ENCODE measurements around the gene LRRFIP1. TPM values are rescaled to one million over a fixed set of nuclear protein-coding genes. Genes with fewer than 3 reads are reported as not detected.
A peak's percentile ranks its signal among the peaks of the same experiment; 100 is the strongest.

LRRFIP1 gene
- polyA plus RNA-seq, 2 donors: 58.9 to 69.5 TPM

- H3K9me3 ChIP-seq (ENCODE audit: control insufficient read depth in 2 of 2, insufficient read depth in 1 of 2, low read depth in 1 of 2, low read length in 1 of 2): no peaks in the 10 kb centered on the region
- 89 to 96% methylated on average over 6 of the region's 6 CpGs for WGBS, 2 donors
- H3K36me3 ChIP-seq (ENCODE audit: control insufficient read depth in 2 of 2, insufficient read depth in 2 of 2, low read length in 1 of 2): no peaks in the 10 kb centered on the region
- H3K4me1 ChIP-seq (ENCODE audit: control insufficient read depth in 2 of 2, insufficient read depth in 2 of 2, low read length in 1 of 2): peaks cover 3 to 4% of the 10 kb centered on the region in 2 donors
- H3K4me3 ChIP-seq (ENCODE audit: low read depth in 1 of 2, low read length in 2 of 2): no peak overlapping the region
- H3K27ac ChIP-seq (ENCODE audit: low read depth in 2 of 2, low read length in 1 of 2): no peak overlapping the region
- H3K27me3 ChIP-seq (ENCODE audit: control insufficient read depth in 1 of 2, insufficient read depth in 2 of 2, low read length in 2 of 2): no peaks in the 10 kb centered on the region
Measured at GRCh38 chr2:237668440-237668839, 41.1 kb downstream of the LRRFIP1 start.

- Histone ChIP-seq H3K4me1 (ENCODE audit: control insufficient read depth in 2 of 2, insufficient read depth in 2 of 2, low read length in 1 of 2) (peaks cover 4 to 11% of the 10 kb centered on the region in 2 donors), H3K4me3 (ENCODE audit: low read depth in 1 of 2, low read length in 2 of 2) (no peak overlapping the region), H3K27ac (ENCODE audit: low read depth in 2 of 2, low read length in 1 of 2) (no peak overlapping the region), H3K36me3 (ENCODE audit: control insufficient read depth in 2 of 2, insufficient read depth in 2 of 2, low read length in 1 of 2) (no peaks in the 10 kb centered on the region), H3K27me3 (ENCODE audit: control insufficient read depth in 1 of 2, insufficient read depth in 2 of 2, low read length in 2 of 2) (no peaks in the 10 kb centered on the region), H3K9me3 (ENCODE audit: control insufficient read depth in 2 of 2, insufficient read depth in 1 of 2, low read depth in 1 of 2, low read length in 1 of 2) (no peaks in the 10 kb centered on the region)
- 30 to 37% methylated on average over 3 of the region's 3 CpGs for WGBS, 2 donors
Measured at GRCh38 chr2:237669283-237669627, 41.9 kb downstream of the LRRFIP1 start.

GRCh38 chr2:237669628-237670392, 42.4 kb downstream of the LRRFIP1 start:
- H3K27ac ChIP-seq (ENCODE audit: low read depth in 2 of 2, low read length in 1 of 2): peak overlapping the region; percentile 42 to 52
- no peaks in the 10 kb centered on the region for H3K36me3 ChIP-seq (ENCODE audit: control insufficient read depth in 2 of 2, insufficient read depth in 2 of 2, low read length in 1 of 2)
- H3K4me3 ChIP-seq (ENCODE audit: low read depth in 1 of 2, low read length in 2 of 2): no peak overlapping the region
- WGBS, 2 donors: 56 to 60% methylated on average over 21 of the region's 21 CpGs
- H3K27me3 ChIP-seq (ENCODE audit: control insufficient read depth in 1 of 2, insufficient read depth in 2 of 2, low read length in 2 of 2): no peaks in the 10 kb centered on the region
- H3K4me1 ChIP-seq (ENCODE audit: control insufficient read depth in 2 of 2, insufficient read depth in 2 of 2, low read length in 1 of 2): peaks cover 4 to 11% of the 10 kb centered on the region in 2 donors
- H3K9me3 ChIP-seq (ENCODE audit: control insufficient read depth in 2 of 2, insufficient read depth in 1 of 2, low read depth in 1 of 2, low read length in 1 of 2): no peaks in the 10 kb centered on the region

- 68 to 76% methylated on average over 14 of the region's 14 CpGs for WGBS, 2 donors
- H3K9me3 ChIP-seq (ENCODE audit: control insufficient read depth in 2 of 2, insufficient read depth in 1 of 2, low read depth in 1 of 2, low read length in 1 of 2): no peaks in the 10 kb centered on the region
- no peaks in the 10 kb centered on the region for H3K27me3 ChIP-seq (ENCODE audit: control insufficient read depth in 1 of 2, insufficient read depth in 2 of 2, low read length in 2 of 2)
- H3K4me1 ChIP-seq (ENCODE audit: control insufficient read depth in 2 of 2, insufficient read depth in 2 of 2, low read length in 1 of 2): peaks cover 4 to 13% of the 10 kb centered on the region in 2 donors
- H3K27ac ChIP-seq (ENCODE audit: low read depth in 2 of 2, low read length in 1 of 2): peak overlapping the region; percentile 42 to 52
- H3K36me3 ChIP-seq (ENCODE audit: control insufficient read depth in 2 of 2, insufficient read depth in 2 of 2, low read length in 1 of 2): no peaks in the 10 kb centered on the region
- H3K4me3 ChIP-seq (ENCODE audit: low read depth in 1 of 2, low read length in 2 of 2): no peak overlapping the region
Measured at GRCh38 chr2:237670641-237671040, 43.3 kb downstream of the LRRFIP1 start.

- H3K4me1 ChIP-seq (ENCODE audit: control insufficient read depth in 2 of 2, insufficient read depth in 2 of 2, low read length in 1 of 2): peaks cover 4 to 13% of the 10 kb centered on the region in 2 donors
- WGBS, 2 donors: 85 to 90% methylated on average over 7 of the region's 7 CpGs
- no peak overlapping the region for H3K27ac ChIP-seq (ENCODE audit: low read depth in 2 of 2, low read length in 1 of 2)
Measured at GRCh38 chr2:237671466-237672138, 44.2 kb downstream of the LRRFIP1 start.

GRCh38 chr2:237672731-237673129, 45.3 kb downstream of the LRRFIP1 start:
- Histone ChIP-seq H3K9me3 (ENCODE audit: control insufficient read depth in 2 of 2, insufficient read depth in 1 of 2, low read depth in 1 of 2, low read length in 1 of 2) (no peaks in the 10 kb centered on the region), H3K4me3 (ENCODE audit: low read depth in 1 of 2, low read length in 2 of 2) (no peak overlapping the region), H3K4me1 (ENCODE audit: control insufficient read depth in 2 of 2, insufficient read depth in 2 of 2, low read length in 1 of 2) (peaks cover 4 to 13% of the 10 kb centered on the region in 2 donors), H3K27ac (ENCODE audit: low read depth in 2 of 2, low read length in 1 of 2) (no peak overlapping the region), H3K27me3 (ENCODE audit: control insufficient read depth in 1 of 2, insufficient read depth in 2 of 2, low read length in 2 of 2) (no peaks in the 10 kb centered on the region), H3K36me3 (ENCODE audit: control insufficient read depth in 2 of 2, insufficient read depth in 2 of 2, low read length in 1 of 2) (no peaks in the 10 kb centered on the region)
- WGBS, 2 donors: 66 to 69% methylated on average over 8 of the region's 8 CpGs

More at GRCh38 chr2:237671466-237672138, 44.2 kb downstream of the LRRFIP1 start:
- no peaks in the 10 kb centered on the region for H3K36me3 ChIP-seq (ENCODE audit: control insufficient read depth in 2 of 2, insufficient read depth in 2 of 2, low read length in 1 of 2)
- H3K27me3 ChIP-seq (ENCODE audit: control insufficient read depth in 1 of 2, insufficient read depth in 2 of 2, low read length in 2 of 2): no peaks in the 10 kb centered on the region
- H3K9me3 ChIP-seq (ENCODE audit: control insufficient read depth in 2 of 2, insufficient read depth in 1 of 2, low read depth in 1 of 2, low read length in 1 of 2): no peaks in the 10 kb centered on the region
- H3K4me3 ChIP-seq (ENCODE audit: low read depth in 1 of 2, low read length in 2 of 2): no peak overlapping the region

GRCh38 chr2:237673130-237674001, 46.0 kb downstream of the LRRFIP1 start:
- Histone ChIP-seq H3K27me3 (ENCODE audit: control insufficient read depth in 1 of 2, insufficient read depth in 2 of 2, low read length in 2 of 2) (no peaks in the 10 kb centered on the region), H3K36me3 (ENCODE audit: control insufficient read depth in 2 of 2, insufficient read depth in 2 of 2, low read length in 1 of 2) (no peaks in the 10 kb centered on the region), H3K27ac (ENCODE audit: low read depth in 2 of 2, low read length in 1 of 2) (peak overlapping the region; percentile 87 to 90), H3K4me3 (ENCODE audit: low read depth in 1 of 2, low read length in 2 of 2) (peak overlapping the region; percentile 33 to 34), H3K9me3 (ENCODE audit: control insufficient read depth in 2 of 2, insufficient read depth in 1 of 2, low read depth in 1 of 2, low read length in 1 of 2) (no peaks in the 10 kb centered on the region), H3K4me1 (ENCODE audit: control insufficient read depth in 2 of 2, insufficient read depth in 2 of 2, low read length in 1 of 2) (peaks cover 4 to 13% of the 10 kb centered on the region in 2 donors)
- WGBS, 2 donors: 25 to 41% methylated on average over 38 to 39 of the region's 39 CpGs

- peak overlapping the region; percentile 90 to 95 for H3K27ac ChIP-seq (ENCODE audit: low read depth in 2 of 2, low read length in 1 of 2)
- no peaks in the 10 kb centered on the region for H3K36me3 ChIP-seq (ENCODE audit: control insufficient read depth in 2 of 2, insufficient read depth in 2 of 2, low read length in 1 of 2)
- no peaks in the 10 kb centered on the region for H3K9me3 ChIP-seq (ENCODE audit: control insufficient read depth in 2 of 2, insufficient read depth in 1 of 2, low read depth in 1 of 2, low read length in 1 of 2)
- H3K27me3 ChIP-seq (ENCODE audit: control insufficient read depth in 1 of 2, insufficient read depth in 2 of 2, low read length in 2 of 2): no peaks in the 10 kb centered on the region
- peak overlapping the region; percentile 16 to 34 for H3K4me3 ChIP-seq (ENCODE audit: low read depth in 1 of 2, low read length in 2 of 2)
- WGBS, 2 donors: 8 to 16% methylated on average over 16 to 17 of the region's 17 CpGs
- H3K4me1 ChIP-seq (ENCODE audit: control insufficient read depth in 2 of 2, insufficient read depth in 2 of 2, low read length in 1 of 2): peaks cover 4 to 13% of the 10 kb centered on the region in 2 donors
Measured at GRCh38 chr2:237674731-237675276, 47.4 kb downstream of the LRRFIP1 start.

GRCh38 chr2:237675316-237675715, 47.9 kb downstream of the LRRFIP1 start:
- no peaks in the 10 kb centered on the region for H3K36me3 ChIP-seq (ENCODE audit: control insufficient read depth in 2 of 2, insufficient read depth in 2 of 2, low read length in 1 of 2)
- H3K4me1 ChIP-seq (ENCODE audit: control insufficient read depth in 2 of 2, insufficient read depth in 2 of 2, low read length in 1 of 2): peaks cover 4 to 13% of the 10 kb centered on the region in 2 donors
- 46 to 55% methylated on average over 5 of the region's 5 CpGs for WGBS, 2 donors
- no peaks in the 10 kb centered on the region for H3K9me3 ChIP-seq (ENCODE audit: control insufficient read depth in 2 of 2, insufficient read depth in 1 of 2, low read depth in 1 of 2, low read length in 1 of 2)
- H3K27me3 ChIP-seq (ENCODE audit: control insufficient read depth in 1 of 2, insufficient read depth in 2 of 2, low read length in 2 of 2): no peaks in the 10 kb centered on the region
- peak overlapping the region in 1 of 2 donors; percentile 34 for H3K4me3 ChIP-seq (ENCODE audit: low read depth in 1 of 2, low read length in 2 of 2)
- H3K27ac ChIP-seq (ENCODE audit: low read depth in 2 of 2, low read length in 1 of 2): peak overlapping the region; percentile 90 to 95
